ENCODE data around the gene DDX1. TPM values are rescaled to one million over a fixed set of nuclear protein-coding genes. Genes with fewer than 3 reads are reported as not detected.

DDX1 gene
- total RNA-seq, 1 donor from 2014 or later = 68.6 TPM

DNA sequence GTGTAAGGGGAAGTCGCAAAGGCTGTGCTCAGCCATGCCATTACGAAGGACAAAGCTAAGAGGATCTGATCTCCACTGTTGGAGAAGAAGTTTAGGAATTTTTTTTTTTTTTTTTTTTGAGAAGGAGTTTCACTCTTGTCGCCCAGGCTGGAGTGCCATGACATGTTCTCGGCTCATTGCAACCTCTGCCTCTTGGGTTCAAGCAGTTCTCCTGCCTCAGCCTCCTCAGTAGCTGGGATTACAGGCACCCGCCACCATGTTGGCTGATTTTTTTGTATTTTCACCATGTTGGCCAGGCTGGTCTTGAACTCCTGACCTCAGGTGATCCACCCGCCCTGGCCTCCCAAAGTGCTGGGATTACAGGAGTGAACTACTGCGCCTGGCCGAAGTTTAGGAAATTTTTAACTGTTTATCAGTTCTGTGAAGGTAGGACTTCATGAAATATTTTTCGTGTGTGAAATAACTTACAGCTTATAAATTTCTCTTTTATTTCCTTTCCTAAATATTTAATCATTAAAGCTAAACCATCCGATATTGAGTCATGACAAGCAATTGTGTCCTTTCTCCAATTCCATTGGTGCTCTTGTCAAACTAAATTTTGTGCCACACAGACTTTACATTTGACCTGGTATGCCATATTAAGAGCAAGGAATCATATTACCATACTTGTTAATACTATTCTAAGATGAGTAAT, 22.2 kb downstream of the DDX1 start:
- Histone ChIP-seq H3K36me3 (peaks cover 76% of the 10 kb centered on the region), H3K4me3 (no peak overlapping the region), H3K9me3 (no peaks in the 10 kb centered on the region), H3K4me1 (no peaks in the 10 kb centered on the region), H3K27ac (no peak overlapping the region), H3K27me3 (no peaks in the 10 kb centered on the region)
- TF ChIP-seq, protein P1, sequence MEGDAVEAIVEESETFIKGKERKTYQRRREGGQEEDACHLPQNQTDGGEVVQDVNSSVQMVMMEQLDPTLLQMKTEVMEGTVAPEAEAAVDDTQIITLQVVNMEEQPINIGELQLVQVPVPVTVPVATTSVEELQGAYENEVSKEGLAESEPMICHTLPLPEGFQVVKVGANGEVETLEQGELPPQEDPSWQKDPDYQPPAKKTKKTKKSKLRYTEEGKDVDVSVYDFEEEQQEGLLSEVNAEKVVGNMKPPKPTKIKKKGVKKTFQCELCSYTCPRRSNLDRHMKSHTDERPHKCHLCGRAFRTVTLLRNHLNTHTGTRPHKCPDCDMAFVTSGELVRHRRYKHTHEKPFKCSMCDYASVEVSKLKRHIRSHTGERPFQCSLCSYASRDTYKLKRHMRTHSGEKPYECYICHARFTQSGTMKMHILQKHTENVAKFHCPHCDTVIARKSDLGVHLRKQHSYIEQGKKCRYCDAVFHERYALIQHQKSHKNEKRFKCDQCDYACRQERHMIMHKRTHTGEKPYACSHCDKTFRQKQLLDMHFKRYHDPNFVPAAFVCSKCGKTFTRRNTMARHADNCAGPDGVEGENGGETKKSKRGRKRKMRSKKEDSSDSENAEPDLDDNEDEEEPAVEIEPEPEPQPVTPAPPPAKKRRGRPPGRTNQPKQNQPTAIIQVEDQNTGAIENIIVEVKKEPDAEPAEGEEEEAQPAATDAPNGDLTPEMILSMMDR (IDR thresholded peaks at IDR 0.05) = no peak
- ATAC-seq (no peak), DNase-seq (no peak)
- intact Hi-C loops (cut with DNase I) = no loop called here

- Histone ChIP-seq H3K4me1 (no peaks in the 10 kb centered on the region), H3K27me3 (no peaks in the 10 kb centered on the region), H3K27ac (no peak overlapping the region), H3K4me3 (no peak overlapping the region), H3K9me3 (no peaks in the 10 kb centered on the region), H3K36me3 (peaks cover 76% of the 10 kb centered on the region)
- intact Hi-C loops (cut with DNase I) = no loop called here
- ATAC-seq (no peak), DNase-seq (no peak)
- TF ChIP-seq, protein P1 (IDR thresholded peaks at IDR 0.05) = no peak
Measured at GRCh38 chr2:15614545-15615300, 23.1 kb downstream of the DDX1 start.

GRCh38 chr2:15615301-15615920, 23.7 kb downstream of the DDX1 start:
- Histone ChIP-seq H3K4me3 (no peak overlapping the region), H3K27ac (no peak overlapping the region), H3K36me3 (peaks cover 76% of the 10 kb centered on the region), H3K9me3 (no peaks in the 10 kb centered on the region), H3K4me1 (no peaks in the 10 kb centered on the region), H3K27me3 (no peaks in the 10 kb centered on the region)
- intact Hi-C loops (cut with DNase I) = no loop called here
- no peak for DNase-seq
- ATAC-seq = no peak
- TF ChIP-seq, protein P1 (IDR thresholded peaks at IDR 0.05) = no peak

DNA sequence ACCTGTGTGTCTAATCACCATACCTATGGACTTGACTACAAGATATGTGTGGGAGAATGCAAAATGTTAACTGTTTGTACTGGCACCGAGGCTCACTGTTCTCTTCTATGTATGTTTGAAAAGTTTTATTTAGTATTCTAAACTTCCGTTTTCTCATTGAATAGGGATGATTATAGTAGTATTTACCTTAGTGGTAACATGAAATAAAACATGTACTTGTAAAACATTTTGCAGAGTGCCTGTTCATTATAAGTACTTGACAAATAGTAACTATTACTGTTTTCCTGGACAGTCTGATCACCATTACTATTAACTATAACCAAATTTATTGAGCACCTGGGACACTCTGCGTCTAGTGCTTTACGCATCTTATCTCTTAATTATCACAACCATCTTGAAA, 24.8 kb downstream of the DDX1 start:
- no peak for ATAC-seq
- Histone ChIP-seq H3K27me3 (no peaks in the 10 kb centered on the region), H3K9me3 (no peaks in the 10 kb centered on the region), H3K4me3 (no peak overlapping the region), H3K4me1 (no peaks in the 10 kb centered on the region), H3K27ac (no peak overlapping the region), H3K36me3 (peaks cover 84% of the 10 kb centered on the region)
- TF ChIP-seq, protein P1 (IDR thresholded peaks at IDR 0.05) = no peak
- DNase-seq = no peak
- intact Hi-C loops (cut with DNase I) = no loop called here

- TF ChIP-seq, protein P1 (IDR thresholded peaks at IDR 0.05) = no peak
- Histone ChIP-seq H3K27ac (no peak overlapping the region), H3K4me3 (no peak overlapping the region), H3K36me3 (peaks cover 91% of the 10 kb centered on the region), H3K4me1 (no peaks in the 10 kb centered on the region), H3K27me3 (no peaks in the 10 kb centered on the region), H3K9me3 (no peaks in the 10 kb centered on the region)
- DNase-seq = no peak
- intact Hi-C loops (cut with DNase I) = no loop called here
- ATAC-seq = no peak
Measured at GRCh38 chr2:15616850-15617777, 25.4 kb downstream of the DDX1 start.
